AG10803 (cell line): ENCODE data around the gene C4orf50.

Experiments
- DNase-seq: peaks from one replicate; pipeline ENCODE4 v3.0.0; 2010; ENCODE audit warnings: low read depth
- H3K4me3 ChIP-seq: 2 replicates; pipeline ENCODE4 v1.5.1; 2011; ENCODE audit warnings: mild to moderate bottlenecking, low read length, control low read depth
- TF ChIP-seq, protein P1 (sequence below): conservative IDR thresholded peaks from 2 replicates; pipeline ENCODE4 v1.5.1; 2011; ENCODE audit warnings: mild to moderate bottlenecking, low read length, control low read depth, inconsistent platforms

C4orf50 gene

DNA sequence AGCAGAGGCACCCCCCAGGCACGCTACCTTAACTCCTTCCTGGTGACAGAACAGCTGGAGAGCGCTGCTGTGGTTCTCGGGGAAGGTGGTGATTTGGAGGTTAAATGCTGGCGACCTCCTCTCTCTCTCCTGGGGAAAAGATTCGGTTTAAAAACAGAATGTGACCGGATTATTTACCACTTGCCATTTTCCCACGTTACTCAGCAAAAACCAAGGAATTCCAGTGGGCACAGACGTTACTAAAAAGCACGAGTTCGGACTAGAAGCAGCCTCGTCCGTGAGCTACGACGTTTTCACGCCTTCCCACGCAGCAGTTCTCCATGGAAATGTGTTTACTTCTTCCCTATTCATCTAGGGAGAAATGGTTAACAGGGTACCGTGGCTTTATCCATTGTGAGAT lies 32.3 kb upstream of the C4orf50 start:
- no peak overlapping the region for H3K4me3 ChIP-seq
- TF ChIP-seq, protein P1, sequence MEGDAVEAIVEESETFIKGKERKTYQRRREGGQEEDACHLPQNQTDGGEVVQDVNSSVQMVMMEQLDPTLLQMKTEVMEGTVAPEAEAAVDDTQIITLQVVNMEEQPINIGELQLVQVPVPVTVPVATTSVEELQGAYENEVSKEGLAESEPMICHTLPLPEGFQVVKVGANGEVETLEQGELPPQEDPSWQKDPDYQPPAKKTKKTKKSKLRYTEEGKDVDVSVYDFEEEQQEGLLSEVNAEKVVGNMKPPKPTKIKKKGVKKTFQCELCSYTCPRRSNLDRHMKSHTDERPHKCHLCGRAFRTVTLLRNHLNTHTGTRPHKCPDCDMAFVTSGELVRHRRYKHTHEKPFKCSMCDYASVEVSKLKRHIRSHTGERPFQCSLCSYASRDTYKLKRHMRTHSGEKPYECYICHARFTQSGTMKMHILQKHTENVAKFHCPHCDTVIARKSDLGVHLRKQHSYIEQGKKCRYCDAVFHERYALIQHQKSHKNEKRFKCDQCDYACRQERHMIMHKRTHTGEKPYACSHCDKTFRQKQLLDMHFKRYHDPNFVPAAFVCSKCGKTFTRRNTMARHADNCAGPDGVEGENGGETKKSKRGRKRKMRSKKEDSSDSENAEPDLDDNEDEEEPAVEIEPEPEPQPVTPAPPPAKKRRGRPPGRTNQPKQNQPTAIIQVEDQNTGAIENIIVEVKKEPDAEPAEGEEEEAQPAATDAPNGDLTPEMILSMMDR = no peak
- no peak for DNase-seq

- TF ChIP-seq, protein P1 = no peak
Measured at GRCh38 chr4:6049985-6050384, 31.8 kb upstream of the C4orf50 start.

GRCh38 chr4:6049278-6049677 lies 31.0 kb upstream of the C4orf50 start:
- no peak for DNase-seq
- TF ChIP-seq, protein P1 = no peak
- H3K4me3 ChIP-seq = no peak overlapping the region

More at GRCh38 chr4:6049985-6050384, 31.8 kb upstream of the C4orf50 start:
- no peak for DNase-seq
- no peak overlapping the region for H3K4me3 ChIP-seq

DNA sequence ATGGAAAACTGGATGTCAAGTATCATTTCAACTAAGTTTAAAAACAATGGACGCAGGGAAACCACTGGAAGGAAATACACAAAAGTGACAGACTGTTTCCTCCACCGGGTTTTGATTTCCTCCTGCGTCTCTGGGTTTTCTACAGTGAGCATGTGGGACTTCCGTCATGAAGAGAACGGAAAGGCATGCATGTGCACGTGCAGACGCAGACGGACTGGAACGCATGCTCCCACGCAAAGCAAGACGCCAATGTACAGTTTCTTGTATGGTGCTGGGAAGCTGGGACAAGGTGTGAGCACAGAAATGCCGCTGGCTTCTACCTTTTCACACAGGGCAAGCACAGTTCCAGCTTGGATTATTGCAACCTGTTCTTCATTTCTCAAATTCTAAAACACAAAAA lies 30.3 kb upstream of the C4orf50 start:
- DNase-seq = no peak
- TF ChIP-seq, protein P1 = no peak

DNA sequence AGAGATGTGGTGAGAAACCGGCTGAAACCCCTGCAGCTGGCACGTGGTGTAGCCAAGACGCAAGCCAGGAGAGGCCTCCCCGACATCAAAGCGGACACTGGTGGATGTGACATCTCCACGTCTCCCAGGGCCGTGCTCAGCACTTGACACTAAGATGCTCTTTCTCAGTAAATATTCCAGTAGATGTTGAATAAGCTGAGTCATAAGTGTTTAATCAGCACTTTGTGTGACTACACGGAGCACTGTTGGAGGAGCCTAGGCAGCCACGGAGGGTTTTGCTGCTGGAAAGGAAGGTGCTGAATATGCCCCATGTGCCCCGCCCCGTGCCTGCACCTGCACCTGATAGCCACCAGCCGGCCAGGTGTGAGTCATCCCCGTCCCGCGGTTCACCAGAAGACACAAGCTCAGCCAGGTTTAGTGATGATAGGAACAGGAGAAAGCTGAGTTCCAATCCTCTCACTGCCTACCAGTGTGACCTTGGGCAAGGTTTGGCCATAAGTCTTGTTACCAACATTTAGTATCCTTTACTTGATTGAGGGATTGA lies 29.0 kb upstream of the C4orf50 start:
- H3K4me3 ChIP-seq = no peak overlapping the region
- TF ChIP-seq, protein P1 = no peak
- DNase-seq = no peak

More for the DNA sequence above, 30.3 kb upstream of the C4orf50 start:
- no peak overlapping the region for H3K4me3 ChIP-seq

- TF ChIP-seq, protein P1 = no peak
- DNase-seq = no peak
- H3K4me3 ChIP-seq = no peak overlapping the region
Measured at GRCh38 chr4:6046526-6047129, 28.4 kb upstream of the C4orf50 start.

DNA sequence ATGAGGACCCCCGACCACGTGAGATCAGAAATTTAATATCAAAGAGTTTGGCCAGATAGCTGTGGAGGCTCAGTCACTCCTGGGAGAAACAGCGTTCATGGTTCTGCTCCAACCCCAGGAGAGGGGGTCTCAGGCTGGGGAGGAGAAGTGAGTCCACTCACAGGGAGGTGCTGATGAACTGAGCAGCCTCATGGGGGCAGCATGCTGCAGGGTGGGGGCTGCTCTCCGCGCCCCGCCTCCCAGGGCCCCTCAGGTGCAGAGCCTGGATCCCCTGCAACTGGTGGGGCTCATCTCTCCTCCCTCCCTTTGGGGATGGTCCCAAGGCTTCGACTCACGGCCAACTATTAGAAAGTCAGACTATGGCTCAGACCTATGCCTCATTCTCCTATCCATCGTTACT lies 26.6 kb upstream of the C4orf50 start:
- no peak overlapping the region for H3K4me3 ChIP-seq
- no peak for DNase-seq
- TF ChIP-seq, protein P1 = no peak
